Psoas muscle (tissue), 8 donors: Measurements from ENCODE around the gene PTPN13. TPM values are rescaled to one million over a fixed set of nuclear protein-coding genes. Genes with fewer than 3 reads are reported as not detected.

Experiments used
- ATAC-seq, 4 donors: fragments of 200-7000 bp; cut with Tn5 transposase; one replicate each; pipeline ENCODE4 v1.9.1; 2020; ENCODE audit warnings: moderate library complexity in 3 of 4, mild to moderate bottlenecking in 2 of 4
- DNase-seq, 2 donors: peaks; one replicate each; pipeline ENCODE4 v3.0.0-alpha.2; 2020
- H3K27ac ChIP-seq: fragments of 200-600 bp; one replicate; pipeline ENCODE4 v1.8.0; 2022
- H3K27me3 ChIP-seq, 3 donors: fragments of 200-600 bp in 1 of 3; one replicate each; pipeline versions ENCODE4 v1.6.1 to v1.8.0; 2013 to 2022; ENCODE audit warnings: low read length in 2 of 3, mild to moderate bottlenecking in 2 of 3, moderate library complexity in 1 of 3; ENCODE audit not compliant: insufficient read depth in 3 of 3
- H3K36me3 ChIP-seq, 2 donors: fragments of 200-600 bp in 1 of 2; one replicate each; pipeline versions ENCODE4 v1.6.1 to v1.8.0; 2013 to 2022; ENCODE audit warnings: low read depth in 1 of 2, mild to moderate bottlenecking in 1 of 2, moderate library complexity in 1 of 2; ENCODE audit not compliant: insufficient read depth in 1 of 2
- H3K4me1 ChIP-seq: fragments of 200-600 bp; one replicate; pipeline ENCODE4 v1.8.0; 2022
- H3K4me3 ChIP-seq: fragments of 200-600 bp; one replicate; pipeline ENCODE4 v1.8.0; 2022; ENCODE audit warnings: mild to moderate bottlenecking
- H3K9me3 ChIP-seq: fragments of 200-600 bp; one replicate; pipeline ENCODE4 v1.8.0; 2022
- WGBS, 3 donors: extraction: QIAGEN DNeasy Blood & Tissue Kit; methylation state at CpG; one replicate each; pipeline versions ENCODE4 v1.1.6 to v1.1.7; 2013; 5-methylcytosine and 5-hydroxymethylcytosine counted together
- intact Hi-C, 2 donors: fragments of 100-400 bp; cut with DNase I; formaldehyde crosslinking; loops; one replicate each; pipeline versions ENCODE4 v1.11.0 to v1.14.2; 2022
- polyA plus RNA-seq, 3 donors: library from polyadenylated mRNA; stranded (reverse); fragments of 200-250 nt; gene quantifications; one replicate each; pipeline ENCODE4 v1.2.3, GENCODE V29; 2013
- total RNA-seq, 4 donors: library from RNA; stranded (reverse); fragmentation: NEBNext Ultra II Directional in 2 of 4; extraction: Animal tissue kit (Norgen Biotek cat#: 25700) in 2 of 4; gene quantifications; one replicate each; pipeline versions ENCODE4 v1.2.1 to v1.2.4, GENCODE V29; 2021 to 2023
- TF ChIP-seq, protein P1 (sequence below): fragments of 200-600 bp; IDR thresholded peaks from one replicate; pipeline ENCODE4 v1.8.0; 2022; ENCODE audit warnings: antibody characterized with exemption
- donor health status: healthy with polysubstance abuse.
- donor health status: DM: no; HTN: no; CAD: no; lungs with moderate emphysema.
- donor health status: Bipolar disorder and iron deficiency.
- donor health status: healthy.
- donor health status: DM: yes; HTN: yes; CAD: no.
- donor health status: DM: no; HTN: no; CAD: no.
- donor health status: DM: no; HTN: no; CAD: no.
- donor health status: DM: yes; HTN: yes; CAD: no.

Gene PTPN13
- total and polyA plus RNA-seq, 7 donors = 0.22 to 2.4 (median 0.89) TPM

DNA sequence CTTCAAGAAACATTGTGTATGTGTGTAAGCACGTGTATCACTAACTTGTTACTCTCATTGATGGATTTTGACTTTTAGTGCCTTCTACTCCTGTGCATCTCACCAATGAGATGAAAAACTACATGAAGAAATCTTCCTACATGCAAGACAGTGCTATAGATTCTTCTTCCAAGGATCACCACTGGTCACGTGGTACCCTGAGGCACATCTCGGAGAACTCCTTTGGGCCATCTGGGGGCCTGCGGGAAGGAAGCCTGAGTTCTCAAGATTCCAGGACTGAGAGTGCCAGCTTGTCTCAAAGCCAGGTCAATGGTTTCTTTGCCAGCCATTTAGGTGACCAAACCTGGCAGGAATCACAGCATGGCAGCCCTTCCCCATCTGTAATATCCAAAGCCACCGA is 168.5 kb downstream of the PTPN13 start:
- Histone ChIP-seq H3K27ac (no peak overlapping the region), H3K4me1 (no peaks in the 10 kb centered on the region), H3K36me3 (no peaks in the 10 kb centered on the region), H3K9me3 (no peaks in the 10 kb centered on the region), H3K27me3 (no peaks in the 10 kb centered on the region), H3K4me3 (no peak overlapping the region)
- ATAC-seq (no peak), DNase-seq (no peak)
- intact Hi-C loops = no loop called here
- WGBS, 3 donors = 84 to 91% (median 88%) methylated on average over 5 of the region's 5 CpGs
- TF ChIP-seq, protein P1, sequence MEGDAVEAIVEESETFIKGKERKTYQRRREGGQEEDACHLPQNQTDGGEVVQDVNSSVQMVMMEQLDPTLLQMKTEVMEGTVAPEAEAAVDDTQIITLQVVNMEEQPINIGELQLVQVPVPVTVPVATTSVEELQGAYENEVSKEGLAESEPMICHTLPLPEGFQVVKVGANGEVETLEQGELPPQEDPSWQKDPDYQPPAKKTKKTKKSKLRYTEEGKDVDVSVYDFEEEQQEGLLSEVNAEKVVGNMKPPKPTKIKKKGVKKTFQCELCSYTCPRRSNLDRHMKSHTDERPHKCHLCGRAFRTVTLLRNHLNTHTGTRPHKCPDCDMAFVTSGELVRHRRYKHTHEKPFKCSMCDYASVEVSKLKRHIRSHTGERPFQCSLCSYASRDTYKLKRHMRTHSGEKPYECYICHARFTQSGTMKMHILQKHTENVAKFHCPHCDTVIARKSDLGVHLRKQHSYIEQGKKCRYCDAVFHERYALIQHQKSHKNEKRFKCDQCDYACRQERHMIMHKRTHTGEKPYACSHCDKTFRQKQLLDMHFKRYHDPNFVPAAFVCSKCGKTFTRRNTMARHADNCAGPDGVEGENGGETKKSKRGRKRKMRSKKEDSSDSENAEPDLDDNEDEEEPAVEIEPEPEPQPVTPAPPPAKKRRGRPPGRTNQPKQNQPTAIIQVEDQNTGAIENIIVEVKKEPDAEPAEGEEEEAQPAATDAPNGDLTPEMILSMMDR = no peak

DNA sequence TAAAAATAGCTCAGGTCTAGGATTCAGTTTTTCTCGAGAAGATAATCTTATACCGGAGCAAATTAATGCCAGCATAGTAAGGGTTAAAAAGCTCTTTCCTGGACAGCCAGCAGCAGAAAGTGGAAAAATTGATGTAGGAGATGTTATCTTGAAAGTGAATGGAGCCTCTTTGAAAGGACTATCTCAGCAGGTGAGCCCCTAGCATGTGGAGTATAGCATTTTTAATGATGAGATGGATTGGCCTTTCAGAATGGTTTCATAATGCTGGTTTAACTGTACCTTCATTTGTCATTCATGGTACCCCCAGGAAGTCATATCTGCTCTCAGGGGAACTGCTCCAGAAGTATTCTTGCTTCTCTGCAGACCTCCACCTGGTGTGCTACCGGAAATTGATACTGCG is 175.7 kb downstream of the PTPN13 start:
- TF ChIP-seq, protein P1 = no peak
- 93 to 96% (median 94%) methylated on average over 4 of the region's 4 CpGs for WGBS, 3 donors

DNA sequence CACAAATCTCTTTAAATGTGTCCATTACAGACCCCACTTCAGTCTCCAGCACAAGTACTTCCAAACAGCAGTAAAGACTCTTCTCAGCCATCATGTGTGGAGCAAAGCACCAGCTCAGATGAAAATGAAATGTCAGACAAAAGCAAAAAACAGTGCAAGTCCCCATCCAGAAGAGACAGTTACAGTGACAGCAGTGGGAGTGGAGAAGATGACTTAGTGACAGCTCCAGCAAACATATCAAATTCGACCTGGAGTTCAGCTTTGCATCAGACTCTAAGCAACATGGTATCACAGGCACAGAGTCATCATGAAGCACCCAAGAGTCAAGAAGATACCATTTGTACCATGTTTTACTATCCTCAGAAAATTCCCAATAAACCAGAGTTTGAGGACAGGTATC is 177.0 kb downstream of the PTPN13 start:
- H3K4me1 ChIP-seq = no peaks in the 10 kb centered on the region
- intact Hi-C loops = no loop called here
- 79 to 83% (median 80%) methylated on average over 1 of the region's 1 CpG for WGBS, 3 donors
- no peak for ATAC-seq
- H3K27me3 ChIP-seq = no peaks in the 10 kb centered on the region
- TF ChIP-seq, protein P1 = no peak
- no peak for DNase-seq
- no peaks in the 10 kb centered on the region for H3K9me3 ChIP-seq
- H3K4me3 ChIP-seq = no peak overlapping the region
- H3K36me3 ChIP-seq = no peaks in the 10 kb centered on the region
- H3K27ac ChIP-seq = no peak overlapping the region

More for the DNA sequence above, 175.7 kb downstream of the PTPN13 start:
- no peaks in the 10 kb centered on the region for H3K36me3 ChIP-seq
- H3K4me1 ChIP-seq = no peaks in the 10 kb centered on the region
- intact Hi-C loops = no loop called here
- H3K9me3 ChIP-seq = no peaks in the 10 kb centered on the region
- H3K4me3 ChIP-seq = no peak overlapping the region
- no peak for ATAC-seq
- no peaks in the 10 kb centered on the region for H3K27me3 ChIP-seq
- no peak for DNase-seq
- no peak overlapping the region for H3K27ac ChIP-seq

DNA sequence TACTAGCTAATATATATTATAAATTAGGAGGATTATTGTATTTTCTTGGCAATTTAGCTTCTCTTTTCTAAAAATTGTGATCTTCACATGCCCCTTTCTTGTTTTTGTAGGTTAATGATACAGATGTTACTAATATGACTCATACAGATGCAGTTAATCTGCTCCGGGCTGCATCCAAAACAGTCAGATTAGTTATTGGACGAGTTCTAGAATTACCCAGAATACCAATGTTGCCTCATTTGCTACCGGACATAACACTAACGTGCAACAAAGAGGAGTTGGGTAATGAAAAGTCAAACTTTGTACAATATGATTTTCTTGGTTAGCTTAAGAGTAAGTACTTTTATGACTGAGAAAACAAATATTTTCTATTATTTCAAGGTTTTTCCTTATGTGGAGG is 180.9 kb downstream of the PTPN13 start:
- TF ChIP-seq, protein P1 = no peak
- no peak for DNase-seq
- Histone ChIP-seq H3K4me3 (no peak overlapping the region), H3K4me1 (no peaks in the 10 kb centered on the region), H3K27ac (no peak overlapping the region), H3K9me3 (no peaks in the 10 kb centered on the region), H3K36me3 (no peaks in the 10 kb centered on the region), H3K27me3 (no peaks in the 10 kb centered on the region)
- ATAC-seq = no peak
- WGBS, 3 donors = 45 to 54% (median 52%) methylated on average over 4 of the region's 4 CpGs
- intact Hi-C loops = no loop called here

DNA sequence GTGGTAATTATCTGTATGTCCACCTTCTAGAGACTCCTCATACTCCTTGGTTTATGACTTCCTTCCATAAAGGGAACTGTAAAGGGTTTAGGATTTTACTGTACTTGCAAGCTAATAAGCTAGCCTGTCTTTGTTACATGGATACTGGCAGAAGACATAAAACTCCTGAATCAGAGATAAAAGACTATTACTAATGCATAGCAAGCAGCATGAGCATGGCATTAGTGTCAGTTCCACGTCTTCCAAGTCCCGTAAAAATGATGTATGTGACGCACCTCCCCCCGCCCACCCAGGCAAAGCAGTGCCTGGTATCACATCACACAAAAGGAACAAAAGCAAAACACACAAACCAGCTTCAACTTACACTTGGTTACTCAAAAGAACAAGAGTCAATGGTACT is 184.1 kb downstream of the PTPN13 start:
- H3K27me3 ChIP-seq = no peaks in the 10 kb centered on the region
- intact Hi-C loops = no loop called here
- H3K27ac ChIP-seq = no peak overlapping the region
- TF ChIP-seq, protein P1 = no peak
- H3K36me3 ChIP-seq = no peaks in the 10 kb centered on the region
- no peak overlapping the region for H3K4me3 ChIP-seq
- H3K9me3 ChIP-seq = no peaks in the 10 kb centered on the region
- H3K4me1 ChIP-seq = no peaks in the 10 kb centered on the region
- DNase-seq = no peak
- no peak for ATAC-seq
- 58 to 69% (median 66%) methylated on average over 4 of the region's 4 CpGs for WGBS, 3 donors
